ENCODE results near the gene NAXE.

DNA sequence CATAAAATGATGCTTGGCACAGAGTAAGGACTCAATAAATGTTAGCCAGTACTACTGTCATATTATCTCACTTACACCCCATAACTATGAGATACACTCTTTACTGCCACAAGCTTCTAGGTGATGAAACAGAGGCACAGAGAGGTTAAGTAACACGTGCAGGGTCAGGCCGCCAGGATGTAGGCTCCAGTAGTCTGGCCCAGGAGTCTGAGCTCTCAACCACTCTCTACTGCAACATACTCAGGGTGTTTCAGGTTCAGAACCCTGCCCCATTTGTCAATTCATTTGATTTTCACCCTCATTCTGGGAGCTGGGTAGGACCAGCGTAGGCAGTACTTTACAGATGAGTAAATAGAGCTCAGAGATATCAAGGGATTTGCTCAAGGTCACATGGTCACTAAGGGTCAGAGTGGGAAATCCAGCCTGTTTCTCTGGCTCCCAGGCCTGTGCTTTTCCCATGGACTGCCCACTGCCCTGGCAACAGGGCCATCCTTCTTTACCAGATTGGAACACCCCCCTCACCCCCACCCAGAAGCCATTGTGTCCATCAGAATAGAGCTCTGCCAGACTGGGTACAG lies 40.4 kb upstream of the NAXE start:
- TF ChIP-seq, protein P1, sequence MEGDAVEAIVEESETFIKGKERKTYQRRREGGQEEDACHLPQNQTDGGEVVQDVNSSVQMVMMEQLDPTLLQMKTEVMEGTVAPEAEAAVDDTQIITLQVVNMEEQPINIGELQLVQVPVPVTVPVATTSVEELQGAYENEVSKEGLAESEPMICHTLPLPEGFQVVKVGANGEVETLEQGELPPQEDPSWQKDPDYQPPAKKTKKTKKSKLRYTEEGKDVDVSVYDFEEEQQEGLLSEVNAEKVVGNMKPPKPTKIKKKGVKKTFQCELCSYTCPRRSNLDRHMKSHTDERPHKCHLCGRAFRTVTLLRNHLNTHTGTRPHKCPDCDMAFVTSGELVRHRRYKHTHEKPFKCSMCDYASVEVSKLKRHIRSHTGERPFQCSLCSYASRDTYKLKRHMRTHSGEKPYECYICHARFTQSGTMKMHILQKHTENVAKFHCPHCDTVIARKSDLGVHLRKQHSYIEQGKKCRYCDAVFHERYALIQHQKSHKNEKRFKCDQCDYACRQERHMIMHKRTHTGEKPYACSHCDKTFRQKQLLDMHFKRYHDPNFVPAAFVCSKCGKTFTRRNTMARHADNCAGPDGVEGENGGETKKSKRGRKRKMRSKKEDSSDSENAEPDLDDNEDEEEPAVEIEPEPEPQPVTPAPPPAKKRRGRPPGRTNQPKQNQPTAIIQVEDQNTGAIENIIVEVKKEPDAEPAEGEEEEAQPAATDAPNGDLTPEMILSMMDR (IDR thresholded peaks at IDR 0.05; ENCODE audit: insufficient read depth, low read depth, low read length) = no peak
- no peak for TF ChIP-seq EZH2 (IDR thresholded peaks at IDR 0.05; ENCODE audit: insufficient read depth, low read length)
